Measurements from ENCODE around the gene SLC5A9.

SLC5A9 gene

DNA sequence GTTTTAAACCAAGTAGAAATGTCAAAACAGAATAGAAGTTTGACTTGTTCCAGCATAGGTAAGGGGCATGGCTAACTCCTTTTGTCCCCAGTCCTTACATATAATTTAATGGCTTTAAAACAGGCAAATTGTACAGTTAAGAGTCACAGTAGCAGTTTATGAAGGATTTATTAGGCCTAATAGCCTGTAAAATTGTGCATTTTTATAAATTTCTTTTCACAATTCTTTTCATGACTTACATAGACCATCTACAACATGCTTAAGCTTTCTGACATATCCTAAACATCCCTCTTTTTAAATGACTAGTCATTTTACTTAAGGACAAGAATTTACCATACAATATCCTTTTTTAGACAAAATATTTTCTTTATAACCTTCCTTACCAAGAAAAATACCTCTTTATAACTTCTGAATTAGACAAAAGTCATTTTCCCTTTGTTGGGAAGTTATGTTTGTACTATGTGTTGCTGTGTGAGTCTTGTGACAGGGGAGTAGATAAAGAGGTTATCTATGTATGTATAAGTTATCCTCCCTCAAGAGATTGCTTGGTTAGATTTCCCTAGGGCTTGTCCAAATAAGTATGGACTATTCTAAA, 34.5 kb upstream of the SLC5A9 start:
- no peak for TF ChIP-seq ZFX (IDR thresholded peaks at IDR 0.05; ENCODE audit: borderline replicate concordance)
- TF ChIP-seq, protein P1, sequence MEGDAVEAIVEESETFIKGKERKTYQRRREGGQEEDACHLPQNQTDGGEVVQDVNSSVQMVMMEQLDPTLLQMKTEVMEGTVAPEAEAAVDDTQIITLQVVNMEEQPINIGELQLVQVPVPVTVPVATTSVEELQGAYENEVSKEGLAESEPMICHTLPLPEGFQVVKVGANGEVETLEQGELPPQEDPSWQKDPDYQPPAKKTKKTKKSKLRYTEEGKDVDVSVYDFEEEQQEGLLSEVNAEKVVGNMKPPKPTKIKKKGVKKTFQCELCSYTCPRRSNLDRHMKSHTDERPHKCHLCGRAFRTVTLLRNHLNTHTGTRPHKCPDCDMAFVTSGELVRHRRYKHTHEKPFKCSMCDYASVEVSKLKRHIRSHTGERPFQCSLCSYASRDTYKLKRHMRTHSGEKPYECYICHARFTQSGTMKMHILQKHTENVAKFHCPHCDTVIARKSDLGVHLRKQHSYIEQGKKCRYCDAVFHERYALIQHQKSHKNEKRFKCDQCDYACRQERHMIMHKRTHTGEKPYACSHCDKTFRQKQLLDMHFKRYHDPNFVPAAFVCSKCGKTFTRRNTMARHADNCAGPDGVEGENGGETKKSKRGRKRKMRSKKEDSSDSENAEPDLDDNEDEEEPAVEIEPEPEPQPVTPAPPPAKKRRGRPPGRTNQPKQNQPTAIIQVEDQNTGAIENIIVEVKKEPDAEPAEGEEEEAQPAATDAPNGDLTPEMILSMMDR (IDR thresholded peaks at IDR 0.05), result no peak

GRCh38 chr1:48190881-48191280, 31.6 kb upstream of the SLC5A9 start:
- H3K27ac ChIP-seq, result no peak overlapping the region
- TF ChIP-seq, protein P1 (IDR thresholded peaks at IDR 0.05), result no peak
- no peak for TF ChIP-seq ZFX (IDR thresholded peaks at IDR 0.05; ENCODE audit: borderline replicate concordance)

More for the DNA sequence above, 34.5 kb upstream of the SLC5A9 start:
- H3K27ac ChIP-seq, result no peak overlapping the region

GRCh38 chr1:48194801-48195200, 27.7 kb upstream of the SLC5A9 start:
- TF ChIP-seq, protein P1 (IDR thresholded peaks at IDR 0.05), result no peak
- no peak for TF ChIP-seq ZFX (IDR thresholded peaks at IDR 0.05; ENCODE audit: borderline replicate concordance)
- H3K27ac ChIP-seq, result no peak overlapping the region

DNA sequence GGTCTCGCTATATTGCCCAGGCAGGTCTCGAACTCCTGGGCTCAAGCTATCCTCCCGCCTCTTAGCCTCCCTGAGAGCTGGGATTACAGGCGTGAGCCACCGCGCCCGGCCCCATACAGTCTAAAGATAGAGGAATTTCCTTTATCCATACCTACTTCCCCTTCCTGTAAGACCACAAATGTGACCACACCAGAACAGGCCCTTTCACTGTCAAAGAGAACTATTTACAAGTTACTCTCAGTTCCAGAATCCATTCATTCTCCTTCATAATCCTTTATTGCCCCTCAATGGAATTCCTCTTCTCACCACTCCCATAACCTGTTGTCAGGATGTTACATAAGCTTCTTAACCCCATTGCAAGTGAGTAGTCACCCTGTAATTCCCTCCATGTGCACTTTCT, 26.3 kb upstream of the SLC5A9 start:
- no peak overlapping the region for H3K27ac ChIP-seq
- TF ChIP-seq, protein P1 (IDR thresholded peaks at IDR 0.05), result no peak
- TF ChIP-seq ZFX (IDR thresholded peaks at IDR 0.05; ENCODE audit: borderline replicate concordance), result no peak

GRCh38 chr1:48198970-48199369, 23.5 kb upstream of the SLC5A9 start:
- no peak for TF ChIP-seq ZFX (IDR thresholded peaks at IDR 0.05; ENCODE audit: borderline replicate concordance)
- TF ChIP-seq, protein P1 (IDR thresholded peaks at IDR 0.05), result no peak
- no peak overlapping the region for H3K27ac ChIP-seq

DNA sequence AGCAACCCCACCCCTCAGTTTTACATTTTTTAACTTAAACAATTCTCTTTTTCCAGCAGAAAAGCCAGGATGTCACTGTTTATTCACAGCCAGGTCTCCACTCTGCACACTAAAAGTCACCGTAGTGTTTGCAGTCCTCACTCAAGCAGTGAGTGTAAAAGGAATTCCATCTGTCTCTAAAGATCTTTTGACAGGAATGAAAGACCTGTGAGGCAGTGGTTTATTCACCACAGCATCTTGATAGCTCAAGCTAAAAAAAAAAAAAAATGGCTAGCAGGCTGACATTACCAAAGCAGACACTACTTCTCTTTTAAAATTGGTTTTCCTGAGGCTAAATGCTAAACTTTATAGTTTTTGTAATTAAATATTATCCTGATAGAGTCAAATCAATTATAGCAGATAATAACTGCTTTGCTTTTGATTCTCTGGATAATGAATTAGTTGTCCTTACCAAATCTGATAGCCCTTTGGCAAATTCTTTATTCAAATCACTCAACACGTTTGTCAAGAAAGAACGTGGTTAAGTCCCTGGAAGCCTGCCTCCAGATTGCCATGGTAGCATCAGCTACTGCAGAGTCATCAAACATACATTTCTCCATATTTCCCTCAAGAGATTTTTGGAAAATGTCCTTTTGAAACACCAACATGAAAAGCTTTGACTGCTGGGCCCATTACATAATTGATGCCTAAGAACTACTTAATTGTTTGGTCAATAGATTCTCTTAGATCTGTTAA, 22.2 kb upstream of the SLC5A9 start:
- no peak for TF ChIP-seq ZFX (IDR thresholded peaks at IDR 0.05; ENCODE audit: borderline replicate concordance)
- TF ChIP-seq, protein P1 (IDR thresholded peaks at IDR 0.05), result no peak
- no peak overlapping the region for H3K27ac ChIP-seq

Data from 22Rv1 (cell line).